Measurements from ENCODE around the gene ADGRL3. TPM values are rescaled to one million over a fixed set of nuclear protein-coding genes. Genes with fewer than 3 reads are reported as not detected.

The ADGRL3 gene
- total RNA-seq, 4 donors from 2014 or later = 6.5 to 19.0 (median 14.0) TPM

- 76% methylated on average over 3 of the region's 3 CpGs for WGBS
- no peak overlapping the region for H3K4me3 ChIP-seq
- no peak overlapping the region for H3K27ac ChIP-seq
- H3K9me3 ChIP-seq = no peaks in the 10 kb centered on the region
- DNase-seq (ENCODE audit: low spot score in 2 of 2) = no peak
- H3K4me1 ChIP-seq = no peaks in the 10 kb centered on the region
- no peaks in the 10 kb centered on the region for H3K27me3 ChIP-seq
- no peaks in the 10 kb centered on the region for H3K36me3 ChIP-seq
- TF ChIP-seq POLR2AphosphoS5 (IDR thresholded peaks at IDR 0.05) = no peak
- TF ChIP-seq CTCF (IDR thresholded peaks at IDR 0.05) = no peak
- TF ChIP-seq POLR2A (IDR thresholded peaks at IDR 0.05) = no peak
- TF ChIP-seq EP300 (IDR thresholded peaks at IDR 0.05) = no peak
Measured at GRCh38 chr4:61335241-61335763, 135.2 kb downstream of the ADGRL3 start.

- no peaks in the 10 kb centered on the region for H3K36me3 ChIP-seq
- no peaks in the 10 kb centered on the region for H3K9me3 ChIP-seq
- no peaks in the 10 kb centered on the region for H3K4me1 ChIP-seq
- DNase-seq (ENCODE audit: low spot score in 2 of 2) = no peak
- no peak overlapping the region for H3K27ac ChIP-seq
- no peak for TF ChIP-seq CTCF (IDR thresholded peaks at IDR 0.05)
- no peak for TF ChIP-seq POLR2AphosphoS5 (IDR thresholded peaks at IDR 0.05)
- TF ChIP-seq EP300 (IDR thresholded peaks at IDR 0.05) = no peak
- no peak for TF ChIP-seq POLR2A (IDR thresholded peaks at IDR 0.05)
- WGBS = 66% methylated on average over 5 of the region's 5 CpGs
- no peak overlapping the region for H3K4me3 ChIP-seq
- H3K27me3 ChIP-seq = no peaks in the 10 kb centered on the region
Measured at GRCh38 chr4:61336488-61336887, 136.4 kb downstream of the ADGRL3 start.

GRCh38 chr4:61336916-61337315 lies 136.8 kb downstream of the ADGRL3 start:
- TF ChIP-seq POLR2A (IDR thresholded peaks at IDR 0.05) (no peak), POLR2AphosphoS5 (IDR thresholded peaks at IDR 0.05) (no peak), CTCF (IDR thresholded peaks at IDR 0.05) (no peak), EP300 (IDR thresholded peaks at IDR 0.05) (no peak)
- Histone ChIP-seq H3K27ac (no peak overlapping the region), H3K27me3 (no peaks in the 10 kb centered on the region), H3K4me1 (no peaks in the 10 kb centered on the region), H3K9me3 (no peaks in the 10 kb centered on the region), H3K36me3 (no peaks in the 10 kb centered on the region), H3K4me3 (no peak overlapping the region)
- no peak for DNase-seq (ENCODE audit: low spot score in 2 of 2)
- WGBS = 88% methylated on average over 1 of the region's 1 CpG

GRCh38 chr4:61342061-61342460 lies 141.9 kb downstream of the ADGRL3 start:
- Histone ChIP-seq H3K4me3 (no peak overlapping the region), H3K36me3 (no peaks in the 10 kb centered on the region), H3K9me3 (no peaks in the 10 kb centered on the region), H3K27ac (no peak overlapping the region), H3K4me1 (no peaks in the 10 kb centered on the region), H3K27me3 (no peaks in the 10 kb centered on the region)
- TF ChIP-seq POLR2A (IDR thresholded peaks at IDR 0.05) = no peak
- TF ChIP-seq POLR2AphosphoS5 (IDR thresholded peaks at IDR 0.05) = no peak
- TF ChIP-seq CTCF (IDR thresholded peaks at IDR 0.05) = no peak
- TF ChIP-seq EP300 (IDR thresholded peaks at IDR 0.05) = no peak
- 78% methylated on average over 3 of the region's 3 CpGs for WGBS
- no peak for DNase-seq (ENCODE audit: low spot score in 2 of 2)

- DNase-seq (ENCODE audit: low spot score in 2 of 2) = no peak
- Histone ChIP-seq H3K27me3 (no peaks in the 10 kb centered on the region), H3K9me3 (no peaks in the 10 kb centered on the region), H3K27ac (no peak overlapping the region), H3K36me3 (no peaks in the 10 kb centered on the region), H3K4me1 (no peaks in the 10 kb centered on the region), H3K4me3 (no peak overlapping the region)
- TF ChIP-seq CTCF (IDR thresholded peaks at IDR 0.05) (no peak), EP300 (IDR thresholded peaks at IDR 0.05) (no peak), POLR2A (IDR thresholded peaks at IDR 0.05) (no peak)
Measured at GRCh38 chr4:61350932-61351331, 150.8 kb downstream of the ADGRL3 start.

Data from suprapubic skin (tissue), 4 donors.